Hepatocyte (in vitro differentiated cells): ENCODE results near the gene MTARC1.

Experiments used
- CTCF ChIP-seq: fragments of 200-600 bp; sonication (generic); IDR thresholded peaks from 2 replicates; pipeline ENCODE4 v1.5.1; 2016; ENCODE audit warnings: antibody characterized with exemption, mild to moderate bottlenecking; ENCODE audit not compliant: poor library complexity
- EZH2 ChIP-seq: fragments of 200-600 bp; sonication (generic); IDR thresholded peaks from 2 replicates; pipeline ENCODE4 v1.6.1; 2016; ENCODE audit warnings: antibody characterized with exemption, mild to moderate bottlenecking, borderline replicate concordance
- EZH2phosphoT487 ChIP-seq: fragments of 200-600 bp; sonication (generic); IDR thresholded peaks from one replicate; pipeline ENCODE4 v1.6.1; 2018; ENCODE audit warnings: antibody characterized with exemption, mild to moderate bottlenecking, low read depth, moderate library complexity; ENCODE audit not compliant: unreplicated experiment, severe bottlenecking

DNA sequence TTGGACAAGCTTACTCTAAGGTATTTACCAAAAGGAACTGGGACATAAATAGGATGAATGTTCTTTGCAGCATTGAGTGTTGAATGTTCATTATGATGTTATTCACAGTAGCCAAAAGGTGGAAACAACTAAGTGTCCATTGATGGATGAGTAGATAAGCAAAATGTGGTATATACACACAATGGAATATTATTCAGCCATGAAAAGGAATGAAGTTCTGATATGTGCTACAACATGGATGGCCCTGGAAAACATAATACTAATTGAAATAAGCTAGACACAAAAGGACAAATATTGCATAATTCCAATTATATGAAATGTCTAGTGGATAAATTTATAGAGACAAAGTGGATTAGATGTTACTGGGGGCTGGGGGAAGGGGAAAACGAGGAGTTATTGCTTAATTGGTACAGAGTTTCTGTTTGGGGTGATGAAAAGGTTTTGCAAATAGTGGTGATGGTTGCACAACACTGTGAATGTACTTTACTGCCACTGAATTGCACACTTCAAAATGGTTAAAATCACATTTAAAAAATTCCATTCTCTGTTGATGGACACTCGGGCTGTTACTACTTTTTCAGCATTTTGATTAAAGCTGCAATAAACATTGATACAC is 2.9 kb downstream of the MTARC1 start:
- no peak for TF ChIP-seq CTCF
- TF ChIP-seq EZH2, result no peak
- no peak for TF ChIP-seq EZH2phosphoT487
